DMS114 treated with DMSO at 0.1 percent for 48 hours (cell line): ENCODE measurements around the gene SHISAL1.
"Not testable (repeated sequence)": the region's sequence is repeated elsewhere in the genome, so short reads cannot be mapped to it uniquely, and the experiment has no call there.

ENCODE experiments used
- DNase-seq: peaks from one replicate; lab custom pipeline; 2025; ENCODE audit not compliant: unreplicated experiment; lab: John Stamatoyannopoulos, UW

SHISAL1 gene

DNA sequence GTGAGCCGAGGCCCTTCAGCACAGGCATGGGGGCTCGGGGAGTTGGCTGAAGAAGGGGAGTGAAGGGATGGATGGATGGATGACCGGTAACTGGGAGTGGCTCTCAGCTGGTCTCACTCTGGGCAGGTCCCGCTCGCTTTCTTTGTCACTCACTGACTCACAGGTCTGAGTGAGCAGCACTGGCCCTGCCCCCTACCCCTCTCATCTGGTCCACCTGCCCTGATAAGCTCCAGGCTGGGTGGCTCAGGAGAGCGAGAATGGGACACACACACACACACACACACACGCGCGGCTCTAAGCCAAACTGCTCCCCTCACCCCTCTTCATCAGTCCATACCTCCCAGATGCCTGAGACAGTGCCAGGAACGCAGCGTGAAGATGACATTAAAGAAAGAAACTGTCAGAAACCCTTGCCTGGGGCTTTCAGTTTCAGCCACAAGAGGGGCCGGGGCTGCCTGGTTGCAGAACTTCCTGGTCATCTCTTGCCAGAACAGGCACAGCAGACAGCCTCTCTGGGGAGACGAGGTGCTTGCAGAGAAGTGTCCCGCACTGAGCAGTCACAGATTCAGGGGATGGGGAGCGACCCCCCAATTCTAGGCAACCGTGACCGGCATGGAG, 16.5 kb upstream of the SHISAL1 start:
- DNase-seq: no peak

DNA sequence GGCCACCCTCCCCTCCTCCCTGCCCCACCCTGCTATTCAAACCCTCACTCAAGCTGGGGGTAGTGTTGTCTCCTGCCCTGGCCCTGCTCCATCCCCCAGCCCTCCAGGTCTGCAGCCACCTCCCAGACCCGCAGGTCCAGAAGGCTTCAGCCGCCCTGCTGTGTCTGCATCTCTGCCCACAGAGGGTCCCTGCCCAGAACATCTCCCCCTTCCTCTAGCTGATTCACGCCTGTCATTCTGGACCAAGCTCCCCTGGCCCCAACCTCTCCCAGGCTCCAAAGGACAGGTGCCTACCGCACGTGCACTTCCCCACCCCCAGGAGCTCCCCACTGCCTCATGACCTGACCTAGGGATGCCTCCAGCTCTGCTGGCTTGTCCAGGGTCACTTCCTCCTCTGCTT, 16.0 kb upstream of the SHISAL1 start:
- no peak for DNase-seq

DNA sequence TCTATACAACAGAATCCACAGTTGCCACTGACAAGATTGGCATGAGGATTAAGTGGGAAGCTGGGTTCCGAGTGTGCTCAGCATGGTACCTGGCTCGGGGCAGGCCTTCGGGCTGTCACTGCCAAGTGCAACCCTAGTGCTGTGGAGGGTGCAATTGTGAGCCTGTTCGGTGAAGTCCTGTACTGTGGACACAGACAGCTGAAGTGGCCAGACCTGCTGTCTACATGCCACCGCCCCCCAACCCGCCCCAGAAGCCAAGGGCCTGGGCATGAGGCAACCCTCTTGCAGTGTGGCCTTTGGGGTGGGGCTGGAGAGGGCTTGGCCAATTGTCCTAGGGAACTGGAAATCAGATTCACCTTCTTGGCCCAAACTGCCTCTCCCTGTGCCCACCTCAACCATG, 15.6 kb upstream of the SHISAL1 start:
- DNase-seq: no peak

DNA sequence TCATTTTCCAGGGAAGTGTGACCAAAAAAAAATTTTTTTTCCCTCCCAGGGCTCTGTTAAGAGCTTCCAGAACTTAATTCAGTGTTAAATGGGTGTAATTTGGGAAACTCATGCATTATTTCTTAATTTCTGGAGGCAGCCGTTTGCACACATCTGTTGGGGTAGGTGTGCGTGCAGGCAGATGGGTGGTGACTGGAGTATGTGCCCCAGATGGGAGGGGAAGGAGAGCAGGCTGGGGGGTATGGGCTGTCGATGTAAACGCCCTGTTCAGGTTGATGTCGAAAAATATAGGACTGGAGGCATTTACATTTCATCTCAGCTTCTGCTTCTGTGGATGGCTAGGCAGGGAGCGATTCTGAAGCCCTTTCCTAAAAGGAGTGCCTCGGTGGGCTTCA, 13.7 kb upstream of the SHISAL1 start:
- no peak for DNase-seq

DNA sequence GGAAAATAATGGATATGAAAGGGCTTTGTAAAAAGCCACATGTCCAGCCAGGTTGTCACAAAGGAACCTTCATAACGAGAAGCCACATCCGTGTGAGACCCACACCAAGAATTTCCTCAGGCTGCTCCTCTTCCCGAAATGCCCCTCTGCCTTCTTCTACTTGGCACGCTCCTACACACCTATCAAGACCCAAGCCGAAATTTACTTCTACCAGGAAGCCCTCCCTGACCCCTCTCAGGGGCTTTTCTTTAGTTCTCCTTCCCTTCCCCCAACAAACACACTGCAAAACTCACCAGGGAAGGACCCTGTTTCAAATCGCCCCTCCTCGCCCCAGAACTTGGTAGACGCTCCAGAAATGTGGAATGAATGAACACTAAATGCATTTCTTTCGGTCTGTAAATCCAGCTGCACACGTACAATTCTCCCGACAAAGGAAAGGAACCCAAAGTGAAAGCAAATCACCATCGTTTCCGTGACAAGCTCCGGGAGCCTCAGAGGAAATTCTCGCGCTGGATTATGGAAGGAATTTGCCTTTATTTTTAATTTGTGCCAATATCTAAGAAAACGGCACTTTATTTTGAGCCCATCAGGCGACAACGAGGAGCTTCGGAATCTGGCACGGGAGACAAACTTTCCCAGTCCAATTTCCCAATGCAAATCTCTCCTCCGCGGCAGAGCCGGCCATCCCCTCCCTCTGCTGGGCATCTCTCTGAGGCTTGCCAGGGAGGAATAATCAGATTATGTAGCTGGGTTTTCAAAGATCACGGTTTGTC, 13.2 kb upstream of the SHISAL1 start:
- DNase-seq: no peak

DNA sequence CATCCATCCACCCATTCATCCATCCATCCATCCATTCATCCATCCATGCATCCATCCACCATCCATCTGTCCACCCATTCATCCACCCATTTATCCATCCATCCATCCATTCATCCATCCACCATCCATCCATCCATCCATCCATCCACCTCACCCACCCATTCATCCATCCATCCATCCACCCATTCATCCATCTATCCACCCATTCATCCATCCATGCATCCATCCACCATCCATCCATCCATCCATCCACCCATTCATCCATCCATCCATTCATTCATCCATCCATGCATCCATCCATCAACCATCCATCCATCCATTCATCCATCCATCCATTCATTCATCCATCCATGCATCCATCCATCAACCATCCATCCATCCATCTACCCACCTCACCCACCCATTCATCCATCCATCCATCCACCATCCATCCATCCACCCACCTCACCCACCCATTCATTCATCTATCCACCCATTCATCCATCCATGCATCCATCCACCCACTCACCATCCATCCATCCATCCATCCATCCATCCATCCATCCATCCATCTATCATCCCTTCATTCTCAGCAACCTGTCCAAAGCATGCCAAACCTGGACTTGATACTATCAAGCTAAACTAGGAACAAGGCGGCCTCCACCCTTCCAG, 10.5 kb upstream of the SHISAL1 start:
- not testable (repeated sequence) for DNase-seq

- no peak for DNase-seq
Measured at GRCh38 chr22:44319685-44320084, 6.9 kb upstream of the SHISAL1 start.

DNA sequence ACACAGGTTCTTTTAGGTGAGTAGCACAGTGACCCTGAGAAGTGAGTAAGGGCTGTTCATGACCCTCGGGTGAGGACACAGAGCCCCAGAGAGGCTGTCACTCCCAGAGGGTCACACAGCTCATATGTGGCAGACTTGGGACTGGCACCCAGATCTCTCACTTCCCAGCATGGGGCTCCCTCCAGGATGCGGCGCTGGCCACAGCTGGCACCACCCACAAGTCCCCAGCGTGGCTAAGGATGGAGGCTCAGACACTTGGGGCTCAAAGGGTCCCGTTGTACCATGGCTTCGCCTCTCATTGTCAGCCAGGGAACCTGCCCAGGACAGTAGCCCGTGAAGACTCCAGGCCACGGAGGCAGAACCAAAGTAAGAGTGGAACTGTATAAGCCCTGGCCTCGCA, 6.0 kb upstream of the SHISAL1 start:
- DNase-seq: no peak

DNA sequence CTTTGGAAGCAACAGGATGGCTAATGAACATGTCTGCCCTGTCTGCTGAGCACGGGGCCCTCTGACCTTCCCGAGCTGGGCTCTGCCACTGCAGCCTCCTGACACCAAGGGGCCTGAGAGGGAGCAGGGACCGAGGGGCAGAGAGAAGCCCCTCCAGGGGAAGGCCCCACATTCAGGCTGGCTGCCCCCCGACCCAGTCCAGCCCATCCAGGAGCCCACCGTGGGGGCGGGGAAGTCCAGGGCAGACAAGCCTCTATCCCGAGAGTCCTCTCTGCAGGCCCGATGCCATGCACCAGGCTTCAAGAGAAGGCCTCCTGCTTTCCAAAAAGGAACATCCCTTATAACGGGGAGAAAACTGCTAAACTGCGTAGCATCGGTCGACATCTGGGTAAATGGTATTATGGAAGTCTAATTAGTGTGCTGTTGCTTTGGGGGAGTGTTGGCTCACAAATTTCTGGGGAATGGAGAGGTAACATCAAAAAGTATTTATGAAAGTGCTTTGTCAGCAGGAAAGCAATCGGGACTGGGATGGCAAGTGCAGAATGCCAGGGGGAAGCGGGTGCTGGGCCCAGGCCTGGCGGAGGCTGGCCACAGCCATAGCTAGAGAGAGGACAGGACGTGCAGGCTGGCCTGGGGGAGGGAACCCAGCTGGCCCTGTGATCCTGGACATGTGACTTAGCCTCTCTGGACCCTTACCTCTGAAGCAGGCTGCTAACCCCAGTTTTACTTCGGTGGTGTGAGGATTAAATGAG, 5.3 kb upstream of the SHISAL1 start:
- DNase-seq: no peak

- DNase-seq: no peak
Measured at GRCh38 chr22:44317123-44317444, 4.3 kb upstream of the SHISAL1 start.

- no peak for DNase-seq
Measured at GRCh38 chr22:44316393-44317122, 3.8 kb upstream of the SHISAL1 start.

- DNase-seq: no peak
Measured at GRCh38 chr22:44314425-44315067, 1.8 kb upstream of the SHISAL1 start.

- DNase-seq: no peak
Measured at GRCh38 chr22:44313385-44314006, 745 bp upstream of the SHISAL1 start.

DNA sequence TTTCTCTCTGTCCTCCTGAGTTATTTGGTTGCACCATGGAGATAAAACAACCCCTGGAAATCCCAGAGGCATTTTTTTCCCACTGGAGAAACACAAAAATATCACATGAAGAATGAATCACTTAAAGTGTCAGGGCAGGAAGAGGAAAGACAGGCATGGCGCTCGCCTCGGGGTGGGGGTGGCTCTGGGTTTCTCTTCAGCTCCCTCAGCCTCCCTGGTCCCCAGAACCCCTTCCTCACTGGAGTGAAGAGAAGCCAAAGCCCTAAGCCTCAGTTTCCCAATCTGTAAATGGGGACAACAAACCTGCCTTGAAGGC, 938 bp downstream of the SHISAL1 start:
- DNase-seq: no peak

DNA sequence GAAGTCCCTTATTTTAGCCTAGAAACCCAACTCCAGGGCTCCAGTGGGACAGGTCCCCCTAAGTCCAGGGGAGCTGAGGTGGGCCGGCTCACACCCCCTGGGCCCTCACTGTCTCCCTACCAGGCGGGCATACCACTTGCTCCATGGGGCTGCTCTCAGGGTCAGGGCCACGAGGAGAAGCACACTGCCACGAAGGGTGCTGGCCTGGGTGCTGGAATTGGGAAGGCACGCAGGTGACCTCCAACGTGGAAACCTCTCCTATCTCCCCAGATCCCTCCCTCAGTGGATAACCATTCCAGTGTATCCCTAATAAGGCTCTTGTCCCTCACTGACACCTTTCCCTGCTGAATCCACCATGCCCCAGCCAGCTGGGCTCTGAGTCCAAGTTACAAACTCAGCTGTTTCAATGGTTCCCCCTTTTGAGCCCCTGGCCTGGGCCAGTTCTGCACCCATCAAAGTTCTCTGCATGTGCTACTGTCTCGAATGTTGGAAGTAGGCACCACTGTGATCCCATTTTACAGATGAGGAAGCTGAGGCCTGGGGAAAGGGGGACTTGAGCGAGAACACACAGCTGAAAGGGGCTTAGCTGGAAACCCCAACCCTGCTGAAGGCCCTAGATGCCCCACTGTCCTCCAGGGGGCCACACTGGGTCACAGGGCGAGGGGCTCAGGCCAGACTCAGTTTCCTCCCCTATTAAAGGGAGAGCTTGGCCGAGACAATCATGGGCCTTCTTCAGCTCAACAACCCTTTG, 1.5 kb downstream of the SHISAL1 start:
- DNase-seq: no peak

- DNase-seq: no peak
Measured at GRCh38 chr22:44309647-44310046, 3.1 kb downstream of the SHISAL1 start.

DNA sequence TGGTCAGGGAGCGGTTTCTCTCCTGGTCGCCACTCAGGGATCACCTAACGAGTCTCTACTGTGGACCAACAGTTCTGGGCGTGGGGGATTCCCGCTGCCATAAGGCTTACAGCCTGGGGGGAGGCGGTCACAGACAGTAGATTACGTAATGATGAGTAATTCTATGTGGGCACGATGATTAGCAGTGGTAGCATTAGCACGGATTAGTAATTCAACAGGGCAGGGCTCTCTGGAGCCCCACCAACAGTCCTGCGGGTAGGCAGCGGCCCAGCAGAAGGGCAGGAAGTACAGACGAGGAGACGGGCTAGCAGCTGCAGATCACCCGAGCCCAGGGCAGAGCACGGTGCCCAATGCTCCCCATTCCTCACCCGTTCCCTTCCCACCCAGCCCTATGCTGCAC, 3.6 kb downstream of the SHISAL1 start:
- no peak for DNase-seq

DNA sequence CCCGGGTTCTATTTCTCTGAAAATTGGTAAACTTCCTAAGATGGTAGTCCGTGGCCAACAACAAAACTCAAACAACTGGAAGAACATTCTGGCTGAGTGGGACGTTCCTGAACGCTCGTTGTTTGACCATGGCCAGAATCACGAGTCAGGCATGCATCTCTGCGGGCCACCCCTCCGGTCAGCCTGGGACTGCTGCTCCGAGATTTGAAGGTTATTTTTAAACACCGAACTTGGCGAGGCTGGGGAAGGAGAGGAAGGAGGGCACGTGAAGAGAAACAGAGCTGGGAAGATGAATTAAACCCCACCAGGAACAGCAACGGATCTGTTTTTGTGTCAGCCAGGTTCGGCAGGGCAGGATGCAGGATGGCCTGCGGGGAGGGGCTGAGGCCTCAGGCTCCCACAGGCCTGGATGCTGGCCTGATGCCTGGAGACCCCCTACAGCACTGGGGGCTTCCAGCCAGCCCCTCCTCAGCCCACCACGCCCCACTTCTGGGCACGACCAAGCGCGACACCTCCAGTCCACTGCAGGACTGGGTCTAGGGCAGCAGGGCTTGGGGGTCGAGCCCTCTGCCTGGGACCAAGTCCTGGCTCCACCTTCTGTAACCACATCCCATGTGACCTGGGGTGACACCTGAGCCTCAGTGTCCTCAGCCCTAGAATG, 5.1 kb downstream of the SHISAL1 start:
- no peak for DNase-seq

GRCh38 chr22:44305888-44306287, 6.9 kb downstream of the SHISAL1 start:
- DNase-seq: no peak
